ENCODE results near the gene CPNE9. TPM values are rescaled to one million over a fixed set of nuclear protein-coding genes. Genes with fewer than 3 reads are reported as not detected.

CPNE9 gene
- total RNA-seq, 1 donor from 2014 or later, result 0.59 TPM

DNA sequence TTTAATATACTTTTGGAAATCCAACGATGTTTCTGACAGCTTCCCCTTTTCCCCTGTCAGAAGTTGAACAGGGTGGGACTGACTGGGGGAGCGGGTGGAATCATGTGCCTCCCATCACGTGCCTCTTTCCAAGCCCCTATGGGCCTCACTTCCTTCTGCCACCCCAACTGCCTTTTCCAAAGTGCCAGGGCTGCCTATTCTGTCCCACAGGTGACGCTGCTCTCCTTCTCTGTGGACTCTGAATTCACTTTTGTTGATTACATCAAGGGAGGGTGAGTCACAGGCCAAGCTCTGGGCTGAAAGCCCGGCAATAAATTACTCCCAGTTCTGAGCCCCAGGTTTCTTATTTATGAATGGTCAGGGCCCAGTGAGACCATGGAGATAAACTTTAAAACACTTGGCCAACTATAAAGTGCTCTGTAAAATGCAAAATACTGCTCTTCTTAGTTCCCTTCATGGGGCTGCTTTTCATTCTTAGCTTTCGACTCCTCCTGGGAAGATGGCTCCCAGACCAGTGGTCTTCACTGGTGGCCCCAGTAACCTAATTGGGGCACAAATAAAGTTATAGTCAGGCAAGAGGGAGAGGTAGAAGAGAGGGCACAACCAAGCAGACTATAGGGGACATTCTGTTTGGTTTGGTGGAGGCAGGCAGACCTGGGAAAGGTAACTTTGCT is 12.3 kb downstream of the CPNE9 start:
- intact Hi-C loops (cut with micrococcal nuclease), result no loop called here

- intact Hi-C loops (cut with micrococcal nuclease), result no loop called here
Measured at GRCh38 chr3:9716801-9717555, 13.3 kb downstream of the CPNE9 start.

DNA sequence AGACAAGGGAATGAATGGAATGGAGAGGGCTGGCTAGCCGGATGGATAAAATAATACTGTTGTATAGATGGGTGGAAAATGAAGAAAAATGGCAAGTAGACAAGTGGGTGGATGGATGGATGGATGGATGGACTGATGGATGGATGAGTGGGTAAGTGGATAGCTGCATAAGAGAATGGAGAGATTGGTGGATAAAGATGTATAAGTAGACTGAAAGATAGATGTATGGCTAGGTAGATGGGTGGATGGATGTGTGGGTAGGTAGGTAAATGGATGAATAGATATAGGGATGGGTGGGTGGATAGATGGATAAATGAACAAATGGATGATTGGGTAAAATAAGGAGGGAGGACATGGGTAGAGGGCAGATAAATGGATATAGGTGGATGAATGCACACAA is 13.9 kb downstream of the CPNE9 start:
- intact Hi-C loops (cut with micrococcal nuclease), result no loop called here

GRCh38 chr3:9718118-9718517 is 14.5 kb downstream of the CPNE9 start:
- intact Hi-C loops (cut with micrococcal nuclease), result no loop called here

DNA sequence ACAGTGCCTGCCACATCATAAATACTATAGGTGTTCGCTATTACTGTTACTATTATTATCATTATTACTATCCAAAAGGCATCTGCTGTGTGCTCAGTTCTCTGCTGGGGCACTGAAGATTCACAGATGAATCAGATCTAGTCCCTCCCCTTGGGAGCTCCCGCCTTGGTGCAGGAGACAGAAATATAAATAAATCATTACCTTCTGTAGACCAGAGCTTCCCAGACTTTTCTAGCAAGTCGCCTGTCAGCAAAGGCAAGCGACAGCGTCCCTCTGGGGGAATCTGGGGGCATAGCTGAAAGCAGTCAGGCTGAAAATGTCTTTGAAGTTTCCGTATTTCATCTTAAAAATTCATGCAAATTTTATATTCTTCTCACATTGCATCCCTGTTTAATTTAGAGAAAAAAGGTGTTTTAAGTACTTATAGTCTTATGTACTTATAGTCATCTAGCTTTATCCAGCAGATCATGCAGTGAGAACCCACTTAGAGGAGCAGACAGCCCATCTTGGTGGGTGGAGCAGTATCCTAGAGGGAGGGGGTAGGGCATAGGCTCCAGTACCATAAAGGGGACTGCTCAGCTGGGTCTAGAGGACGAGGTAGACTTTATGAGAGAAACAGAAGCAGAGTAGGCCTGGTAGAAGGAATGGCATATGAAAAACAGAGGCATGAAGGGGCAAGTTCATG is 17.5 kb downstream of the CPNE9 start:
- intact Hi-C loops (cut with micrococcal nuclease), result no loop called here

- intact Hi-C loops (cut with micrococcal nuclease), result no loop called here
Measured at GRCh38 chr3:9721700-9722060, 18.0 kb downstream of the CPNE9 start.

GRCh38 chr3:9725775-9726515 is 22.3 kb downstream of the CPNE9 start:
- intact Hi-C loops (cut with micrococcal nuclease), result no loop called here

DNA sequence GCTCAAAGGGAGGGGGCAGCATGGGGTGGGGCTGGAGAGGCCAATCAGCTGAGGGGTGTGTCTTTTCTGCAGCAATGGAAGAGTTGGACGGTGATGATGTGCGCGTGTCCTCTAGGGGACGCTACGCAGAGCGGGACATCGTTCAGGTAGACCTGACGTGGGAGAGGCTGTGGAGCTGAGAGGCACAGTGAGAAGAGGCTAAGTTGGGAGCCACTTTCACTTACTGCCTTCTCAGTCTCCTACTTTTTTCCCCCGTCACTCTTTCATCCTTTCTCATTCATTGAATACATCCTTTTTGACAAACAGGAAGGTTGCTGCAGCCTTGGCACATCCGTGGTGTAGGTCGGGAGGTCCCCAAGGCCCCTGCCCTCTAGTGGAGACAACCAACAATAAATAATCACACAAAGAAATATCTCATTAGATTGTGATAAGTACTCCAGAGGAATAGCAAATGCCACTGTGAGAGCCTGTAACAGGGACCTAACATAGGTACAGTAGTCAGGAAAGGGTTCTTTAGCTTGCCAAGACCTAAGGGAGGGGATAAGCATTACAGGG is 23.5 kb downstream of the CPNE9 start:
- intact Hi-C loops (cut with micrococcal nuclease), result loop anchor here (1.0 kb wide), 5 partner anchors 65 to 594 kb away; partner anchors contain the start of genes MTMR14, SEC13 and TADA3

DNA sequence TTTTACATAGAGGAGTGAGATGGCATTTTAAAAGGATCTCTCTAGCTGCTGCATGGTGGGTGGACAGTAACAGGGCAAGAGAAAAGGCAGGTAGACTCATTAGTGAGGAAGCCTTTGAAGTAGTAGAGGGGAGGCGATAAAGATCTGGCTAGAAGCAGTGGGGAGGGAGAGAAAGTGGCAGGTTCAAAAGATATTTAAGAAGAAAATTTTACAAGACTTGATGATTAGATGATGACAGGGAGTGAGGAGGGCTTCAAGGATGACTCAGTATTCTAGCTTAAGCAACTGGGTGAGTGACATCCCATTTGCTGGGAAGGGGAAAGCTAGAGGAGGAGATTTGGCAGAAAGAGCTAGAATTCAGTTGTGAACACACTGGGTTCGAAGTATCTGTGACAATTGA is 24.1 kb downstream of the CPNE9 start:
- intact Hi-C loops (cut with micrococcal nuclease), result loop anchor here (1.0 kb wide), 5 partner anchors 65 to 594 kb away; partner anchors contain the start of genes MTMR14, SEC13 and TADA3

DNA sequence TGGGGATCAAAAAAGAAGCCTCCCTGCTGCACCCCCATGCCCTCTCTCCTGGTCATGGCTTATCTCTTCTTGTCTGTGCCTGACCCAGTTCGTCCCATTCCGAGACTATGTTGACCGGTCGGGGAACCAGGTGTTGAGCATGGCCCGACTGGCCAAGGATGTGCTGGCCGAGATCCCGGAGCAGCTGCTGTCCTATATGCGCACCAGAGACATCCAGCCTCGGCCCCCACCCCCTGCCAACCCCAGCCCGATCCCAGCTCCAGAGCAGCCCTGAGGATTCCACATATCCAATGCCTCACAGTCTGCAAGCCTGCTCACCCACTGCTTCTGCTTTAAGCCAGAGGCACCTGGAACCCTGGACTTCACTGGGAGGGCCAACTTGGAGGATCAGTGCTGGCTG is 25.8 kb downstream of the CPNE9 start:
- intact Hi-C loops (cut with micrococcal nuclease), result no loop called here

- intact Hi-C loops (cut with micrococcal nuclease), result loop anchor here (1.0 to 10.0 kb wide), 19 partner anchors 20 to 1542 kb away; partner anchors contain the start of genes ATG7, BRK1, CRELD1 and EMC3
Measured at GRCh38 chr3:9730657-9731205, 27.1 kb downstream of the CPNE9 start.

DNA sequence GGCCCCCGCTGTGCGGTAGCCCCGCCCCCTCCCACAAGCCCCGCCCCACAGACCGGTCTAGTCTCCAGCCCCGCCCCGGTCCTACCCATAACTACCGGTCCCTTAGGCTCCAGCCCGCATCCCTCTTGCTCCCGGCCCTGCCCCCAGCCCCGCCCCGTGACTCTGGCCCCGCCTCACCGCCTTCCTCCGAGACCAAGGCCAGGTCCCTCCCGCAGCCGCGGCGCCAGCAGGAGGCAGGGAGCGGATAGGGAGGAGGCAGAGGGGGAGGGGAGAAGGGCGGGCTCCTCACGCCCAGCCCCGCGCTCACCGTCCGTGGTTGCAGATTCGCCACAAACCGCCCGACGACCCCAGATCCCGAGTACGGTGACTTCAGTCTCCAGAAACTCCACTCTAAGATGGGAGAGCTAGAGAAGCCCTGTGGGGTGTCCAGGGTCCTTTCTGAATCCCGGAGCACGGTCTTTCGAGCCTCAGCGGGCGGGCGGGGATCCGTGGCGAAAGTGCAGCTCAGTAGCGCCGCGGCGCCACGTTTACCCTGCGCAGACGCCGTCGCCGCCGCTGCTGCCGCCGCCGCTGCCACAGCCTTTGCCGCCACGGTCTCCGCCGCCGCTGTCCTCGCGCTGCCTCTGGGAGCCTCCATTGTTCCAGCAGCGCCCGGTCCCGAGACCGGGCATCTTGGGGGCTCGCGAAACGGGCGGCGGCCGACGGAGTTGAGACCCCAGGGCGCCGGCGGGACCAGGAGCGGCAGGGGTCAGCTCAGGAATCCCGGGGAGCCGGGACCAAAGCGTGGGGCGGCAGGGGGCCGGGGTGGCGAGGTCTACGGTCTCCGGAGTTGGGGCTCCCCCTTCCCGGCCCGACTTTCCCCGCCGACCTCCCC is 27.8 kb downstream of the CPNE9 start, which contains the start of gene BRPF1:
Gene BRPF1, plus strand, starts transcription at position 530 of the 874 bp plus-strand sequence. CDS start 2,406 bp downstream, outside the sequence.
- intact Hi-C loops (cut with micrococcal nuclease), result loop anchor here (1.0 to 10.0 kb wide), 19 partner anchors 19 to 1541 kb away; partner anchors contain the start of genes ATG7, BRK1, CRELD1 and EMC3

- intact Hi-C loops (cut with micrococcal nuclease), result loop anchor here (10.0 kb wide), 1 partner anchor 383 kb away; the partner anchor contains the start of gene BRK1
Measured at GRCh38 chr3:9732080-9732739, 28.6 kb downstream of the CPNE9 start.

DNA sequence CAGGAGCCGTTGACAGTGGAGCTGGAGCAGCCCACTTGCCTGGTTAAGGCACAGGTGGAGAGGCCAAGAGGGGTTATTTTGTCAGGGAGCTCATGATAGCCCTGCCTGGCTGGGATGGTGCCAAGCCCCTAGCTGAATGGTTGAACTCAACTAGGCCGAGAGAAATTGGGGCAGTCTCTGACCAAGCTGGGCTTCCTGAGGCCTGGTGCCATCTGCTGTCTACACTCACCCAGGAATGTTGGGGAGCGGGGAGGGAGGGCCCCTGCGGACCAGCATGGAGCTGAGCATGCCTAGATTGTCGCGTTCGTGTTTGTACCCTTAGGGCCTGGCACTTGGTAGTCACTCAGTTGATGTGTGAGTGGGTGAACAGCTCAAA is 29.1 kb downstream of the CPNE9 start:
- intact Hi-C loops (cut with micrococcal nuclease), result loop anchor here (10.0 kb wide), 1 partner anchor 382 kb away; the partner anchor contains the start of gene BRK1

GRCh38 chr3:9736831-9737230 is 33.2 kb downstream of the CPNE9 start:
- intact Hi-C loops (cut with micrococcal nuclease), result loop anchor here (10.0 kb wide), 1 partner anchor 378 kb away; the partner anchor contains the start of gene BRK1

- intact Hi-C loops (cut with micrococcal nuclease), result loop anchor here (10.0 kb wide), 1 partner anchor 376 kb away; the partner anchor contains the start of gene BRK1
Measured at GRCh38 chr3:9739181-9739580, 35.5 kb downstream of the CPNE9 start.

GRCh38 chr3:9742560-9742959 is 38.9 kb downstream of the CPNE9 start:
- intact Hi-C loops (cut with micrococcal nuclease), result no loop called here

- intact Hi-C loops (cut with micrococcal nuclease), result no loop called here
Measured at GRCh38 chr3:9743548-9743947, 39.9 kb downstream of the CPNE9 start.

- intact Hi-C loops (cut with micrococcal nuclease), result no loop called here
Measured at GRCh38 chr3:9744162-9744561, 40.5 kb downstream of the CPNE9 start.
